HG02798 (cell line): ENCODE results near the gene POU2AF3.
"Not testable (repeated sequence)": the region's sequence is repeated elsewhere in the genome, so short reads cannot be mapped to it uniquely, and the experiment has no call there.

Experiments used
- ATAC-seq: cut with Tn5 transposase; IDR thresholded peaks from one replicate; pipeline ENCODE4 v1.9.1; 2021; ENCODE audit warnings: mild to moderate bottlenecking; ENCODE audit not compliant: unreplicated experiment, poor library complexity

The POU2AF3 gene

GRCh38 chr11:111299101-111300026, 1.0 kb downstream of the POU2AF3 start:
- peak; percentile 69 for ATAC-seq

- no peak for ATAC-seq
Measured at GRCh38 chr11:111300569-111300968, 2.2 kb downstream of the POU2AF3 start.

GRCh38 chr11:111301004-111301841, 2.9 kb downstream of the POU2AF3 start:
- peak; percentile 36 for ATAC-seq

GRCh38 chr11:111301842-111302118, 3.4 kb downstream of the POU2AF3 start:
- no peak for ATAC-seq

GRCh38 chr11:111302298-111302697, 4.0 kb downstream of the POU2AF3 start:
- no peak for ATAC-seq

GRCh38 chr11:111303461-111303860, 5.1 kb downstream of the POU2AF3 start:
- no peak for ATAC-seq

GRCh38 chr11:111305162-111305802, 6.9 kb downstream of the POU2AF3 start:
- no peak for ATAC-seq

GRCh38 chr11:111305876-111306275, 7.5 kb downstream of the POU2AF3 start:
- no peak for ATAC-seq

- ATAC-seq: no peak
Measured at GRCh38 chr11:111306321-111306720, 8.0 kb downstream of the POU2AF3 start.

GRCh38 chr11:111307472-111308108, 9.2 kb downstream of the POU2AF3 start:
- no peak for ATAC-seq

- peak; percentile 34 for ATAC-seq
Measured at GRCh38 chr11:111308140-111308539, 9.8 kb downstream of the POU2AF3 start.

GRCh38 chr11:111309215-111309915, 11.0 kb downstream of the POU2AF3 start:
- no peak for ATAC-seq

GRCh38 chr11:111310088-111310487, 11.7 kb downstream of the POU2AF3 start:
- ATAC-seq: no peak

- no peak for ATAC-seq
Measured at GRCh38 chr11:111310723-111311122, 12.4 kb downstream of the POU2AF3 start.

GRCh38 chr11:111312076-111312475, 13.7 kb downstream of the POU2AF3 start:
- ATAC-seq: no peak

- ATAC-seq: no peak
Measured at GRCh38 chr11:111319296-111319695, 20.9 kb downstream of the POU2AF3 start.

GRCh38 chr11:111320199-111320598, 21.9 kb downstream of the POU2AF3 start:
- not testable (repeated sequence) for ATAC-seq

GRCh38 chr11:111320728-111321568, 22.6 kb downstream of the POU2AF3 start:
- ATAC-seq: no peak

GRCh38 chr11:111322534-111322933, 24.2 kb downstream of the POU2AF3 start:
- ATAC-seq: no peak
